ENCODE measurements around the gene GSX2.

DNA sequence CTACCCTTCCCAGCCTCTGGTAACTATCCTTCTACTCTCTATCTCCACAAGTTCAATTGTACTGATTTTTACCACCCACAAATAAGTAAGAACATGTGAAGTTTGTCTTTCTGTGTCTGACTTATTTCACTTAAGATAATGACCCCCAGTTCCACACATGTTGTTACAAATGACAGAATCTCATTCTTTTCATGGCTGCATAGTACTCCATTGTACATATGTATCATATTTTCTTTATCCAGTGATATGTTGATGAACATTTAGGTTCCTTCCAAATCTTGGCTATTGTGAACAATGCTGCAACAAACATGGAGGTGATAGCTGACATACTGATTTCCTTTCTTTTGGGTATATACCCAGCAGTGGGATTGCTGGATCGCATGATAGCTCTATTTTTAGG is 27.7 kb downstream of the GSX2 start:
- TF ChIP-seq, protein P1, sequence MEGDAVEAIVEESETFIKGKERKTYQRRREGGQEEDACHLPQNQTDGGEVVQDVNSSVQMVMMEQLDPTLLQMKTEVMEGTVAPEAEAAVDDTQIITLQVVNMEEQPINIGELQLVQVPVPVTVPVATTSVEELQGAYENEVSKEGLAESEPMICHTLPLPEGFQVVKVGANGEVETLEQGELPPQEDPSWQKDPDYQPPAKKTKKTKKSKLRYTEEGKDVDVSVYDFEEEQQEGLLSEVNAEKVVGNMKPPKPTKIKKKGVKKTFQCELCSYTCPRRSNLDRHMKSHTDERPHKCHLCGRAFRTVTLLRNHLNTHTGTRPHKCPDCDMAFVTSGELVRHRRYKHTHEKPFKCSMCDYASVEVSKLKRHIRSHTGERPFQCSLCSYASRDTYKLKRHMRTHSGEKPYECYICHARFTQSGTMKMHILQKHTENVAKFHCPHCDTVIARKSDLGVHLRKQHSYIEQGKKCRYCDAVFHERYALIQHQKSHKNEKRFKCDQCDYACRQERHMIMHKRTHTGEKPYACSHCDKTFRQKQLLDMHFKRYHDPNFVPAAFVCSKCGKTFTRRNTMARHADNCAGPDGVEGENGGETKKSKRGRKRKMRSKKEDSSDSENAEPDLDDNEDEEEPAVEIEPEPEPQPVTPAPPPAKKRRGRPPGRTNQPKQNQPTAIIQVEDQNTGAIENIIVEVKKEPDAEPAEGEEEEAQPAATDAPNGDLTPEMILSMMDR (IDR thresholded peaks at IDR 0.05 in 8 of 11, conservative IDR thresholded peaks at IDR 0.05 in 3 of 11): no peak
- TF ChIP-seq POLR2A (IDR thresholded peaks at IDR 0.05): no peak
